DMS 273 treated with DMSO at 0.1 percent for 48 hours (cell line): Measurements from ENCODE around the gene AMER3.
A peak's percentile ranks its signal among the peaks of the same experiment; 100 is the strongest.
"Not testable (repeated sequence)": the region's sequence is repeated elsewhere in the genome, so short reads cannot be mapped to it uniquely, and the experiment has no call there.

Experiments used
- DNase-seq: peaks from one replicate; lab custom pipeline; 2025; lab: John Stamatoyannopoulos, UW

The AMER3 gene, protein sequence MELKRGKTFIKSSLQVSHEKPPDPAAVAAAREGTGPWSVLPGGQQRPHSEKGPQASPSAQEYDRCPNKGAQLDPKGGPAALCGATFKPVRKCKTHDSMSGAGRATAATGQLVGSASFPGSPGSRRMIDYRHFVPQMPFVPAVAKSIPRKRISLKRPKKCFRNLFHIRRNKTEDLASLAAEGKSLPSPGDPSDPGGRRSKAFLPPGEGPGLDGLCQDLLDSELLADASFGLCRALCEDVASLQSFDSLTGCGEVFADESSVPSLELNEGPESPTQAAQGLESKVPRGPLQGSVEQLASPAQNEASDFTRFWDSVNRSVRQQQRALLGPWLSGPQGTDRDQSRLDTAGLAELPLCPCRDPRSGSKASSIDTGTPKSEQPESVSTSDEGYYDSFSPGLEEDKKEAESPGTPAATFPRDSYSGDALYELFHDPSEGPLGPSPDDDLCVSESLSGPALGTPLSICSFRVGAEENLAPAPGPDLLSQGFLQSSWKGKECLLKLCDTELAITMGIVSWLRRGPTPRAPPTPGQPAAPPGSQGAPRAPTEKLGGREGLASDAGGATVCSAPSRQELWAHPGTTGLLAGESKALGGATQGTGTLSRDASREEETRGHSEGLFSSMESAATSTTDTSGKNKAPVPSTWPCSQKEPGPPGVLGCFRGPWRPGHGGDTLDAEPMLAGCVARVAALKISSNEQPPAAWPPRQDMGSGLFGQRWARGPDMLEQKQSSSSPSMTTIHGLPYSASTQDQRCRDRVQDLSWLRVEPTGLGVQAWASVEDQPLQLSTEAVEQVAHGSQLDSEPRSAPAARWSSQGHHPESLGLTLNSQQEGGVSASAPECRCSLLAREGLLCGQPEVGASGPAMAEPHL

GRCh38 chr2:130755256-130756052 lies at the start of gene AMER3:
TSS of gene AMER3 (plus strand) at chr2:130755540. CDS start at chr2:130762073, 6,533 bp downstream.
- DNase-seq = no peak

DNA sequence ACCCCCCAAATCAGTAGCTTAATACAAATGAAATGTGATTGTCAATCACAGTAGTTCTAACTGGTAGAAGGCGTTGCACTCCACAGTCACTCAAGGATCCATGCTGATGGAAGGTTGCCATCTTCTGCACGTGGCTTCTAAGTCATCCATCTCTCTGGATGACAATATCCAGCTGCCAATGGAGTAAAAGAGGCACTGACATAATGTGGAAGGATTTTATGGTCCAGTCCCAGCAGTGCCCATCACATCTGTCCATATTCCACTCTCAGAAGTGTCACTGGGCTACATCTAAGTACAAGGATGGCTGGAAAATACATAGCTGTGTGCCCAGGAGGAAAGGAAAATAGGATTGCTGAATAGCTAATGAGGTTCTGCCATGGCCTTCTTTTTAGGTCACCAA lies 40.5 kb upstream of the AMER3 start:
- not testable (repeated sequence) for DNase-seq

DNA sequence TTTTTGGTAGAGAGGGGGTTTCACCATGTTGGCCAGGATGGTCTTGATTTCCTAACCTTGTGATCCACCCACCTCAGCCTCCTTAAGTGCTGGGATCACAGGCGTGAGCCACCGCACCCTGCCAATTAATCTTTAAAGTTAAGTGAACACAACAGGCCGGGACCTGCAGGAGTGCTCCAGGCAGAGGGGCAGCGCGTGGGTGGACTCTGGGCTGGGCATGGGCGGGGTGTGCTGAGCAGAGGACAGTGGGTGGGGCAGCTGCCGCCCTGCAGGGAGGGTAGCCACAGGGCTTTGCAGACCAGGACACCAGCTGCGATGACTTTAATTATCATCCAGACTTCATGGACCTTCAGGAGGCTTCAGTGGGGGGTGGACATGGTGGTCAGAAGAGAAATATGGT lies 35.3 kb upstream of the AMER3 start:
- DNase-seq = no peak

GRCh38 chr2:130720528-130720927 lies 34.8 kb upstream of the AMER3 start:
- no peak for DNase-seq

GRCh38 chr2:130724455-130724854 lies 30.9 kb upstream of the AMER3 start:
- no peak for DNase-seq

- no peak for DNase-seq
Observed at GRCh38 chr2:130726614-130727180, 28.6 kb upstream of the AMER3 start.

DNA sequence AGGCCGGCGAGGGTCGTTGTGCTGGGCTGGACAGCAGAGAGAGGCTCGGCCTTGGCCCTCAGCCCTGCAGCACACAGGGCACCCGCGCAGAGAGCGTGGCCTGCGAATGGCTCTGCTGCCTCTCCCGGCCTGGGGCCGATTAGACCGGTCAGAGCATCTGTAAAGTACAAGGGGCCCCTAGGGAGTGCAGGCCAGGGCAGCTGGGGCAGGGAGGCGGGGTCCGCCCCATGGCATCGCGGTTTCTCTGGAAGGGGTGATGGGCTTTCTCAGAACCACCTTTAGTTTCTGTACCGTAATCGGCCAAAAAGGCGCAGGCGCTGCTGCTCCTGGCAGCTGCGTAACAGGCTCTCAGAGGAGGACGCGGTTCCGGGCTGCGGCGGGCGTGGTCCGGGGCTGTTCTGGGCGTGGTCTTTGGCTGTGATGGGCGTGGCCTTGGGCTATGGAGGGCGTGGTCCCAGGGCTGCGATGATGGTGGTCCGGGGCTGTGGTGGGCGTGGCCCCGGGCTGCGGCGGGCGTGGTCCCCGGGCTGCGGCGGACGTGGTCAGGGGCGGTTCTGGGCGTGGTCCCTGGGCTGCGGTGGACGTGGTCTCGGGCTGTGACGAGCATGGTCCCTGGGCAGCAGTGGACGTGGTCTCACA lies 27.9 kb upstream of the AMER3 start:
- peak; percentile 71 for DNase-seq

- DNase-seq = no peak
Observed at GRCh38 chr2:130728007-130728454, 27.3 kb upstream of the AMER3 start.

DNA sequence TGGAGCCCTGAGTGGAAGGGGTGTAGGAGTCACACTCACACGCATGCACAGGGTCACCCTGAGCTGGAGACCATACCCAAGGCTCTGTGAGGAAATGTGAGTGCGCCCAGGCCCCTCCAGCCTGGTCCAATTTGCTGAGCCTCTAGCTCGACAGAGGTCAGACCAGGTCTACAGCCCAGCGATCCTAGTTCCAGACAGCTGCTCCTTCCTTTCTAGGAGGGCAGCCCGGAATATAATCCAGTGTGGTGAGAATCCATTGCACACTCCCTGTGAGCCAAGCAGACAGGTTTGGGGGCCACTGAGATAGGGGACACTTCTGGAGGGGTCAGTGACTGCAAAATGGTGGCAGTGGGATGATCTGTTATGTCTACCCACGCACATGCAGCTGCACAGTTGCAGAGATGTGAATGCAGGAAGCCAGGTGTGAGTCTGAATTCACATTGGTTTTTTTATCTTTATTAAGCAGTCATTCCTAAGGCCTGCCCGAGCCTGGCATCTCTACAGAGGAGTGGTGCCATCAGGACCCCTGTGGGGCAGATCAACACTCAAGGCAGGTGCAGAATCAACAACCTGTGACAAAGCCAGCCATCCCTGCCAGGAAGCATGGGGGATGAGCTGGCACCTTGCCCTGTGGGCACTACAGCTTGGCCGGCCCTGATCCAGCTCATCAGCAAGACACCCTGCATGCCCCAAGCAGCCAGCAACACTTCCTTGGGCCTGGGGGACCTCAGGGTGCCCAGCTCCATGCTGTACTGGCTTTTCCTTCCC lies 26.6 kb upstream of the AMER3 start, which contains the start of gene GPR148:
TSS of gene GPR148 (plus strand) at position 522 of the 768 bp plus-strand sequence. CDS start at position 604, 82 bp downstream.
- DNase-seq = no peak

DNA sequence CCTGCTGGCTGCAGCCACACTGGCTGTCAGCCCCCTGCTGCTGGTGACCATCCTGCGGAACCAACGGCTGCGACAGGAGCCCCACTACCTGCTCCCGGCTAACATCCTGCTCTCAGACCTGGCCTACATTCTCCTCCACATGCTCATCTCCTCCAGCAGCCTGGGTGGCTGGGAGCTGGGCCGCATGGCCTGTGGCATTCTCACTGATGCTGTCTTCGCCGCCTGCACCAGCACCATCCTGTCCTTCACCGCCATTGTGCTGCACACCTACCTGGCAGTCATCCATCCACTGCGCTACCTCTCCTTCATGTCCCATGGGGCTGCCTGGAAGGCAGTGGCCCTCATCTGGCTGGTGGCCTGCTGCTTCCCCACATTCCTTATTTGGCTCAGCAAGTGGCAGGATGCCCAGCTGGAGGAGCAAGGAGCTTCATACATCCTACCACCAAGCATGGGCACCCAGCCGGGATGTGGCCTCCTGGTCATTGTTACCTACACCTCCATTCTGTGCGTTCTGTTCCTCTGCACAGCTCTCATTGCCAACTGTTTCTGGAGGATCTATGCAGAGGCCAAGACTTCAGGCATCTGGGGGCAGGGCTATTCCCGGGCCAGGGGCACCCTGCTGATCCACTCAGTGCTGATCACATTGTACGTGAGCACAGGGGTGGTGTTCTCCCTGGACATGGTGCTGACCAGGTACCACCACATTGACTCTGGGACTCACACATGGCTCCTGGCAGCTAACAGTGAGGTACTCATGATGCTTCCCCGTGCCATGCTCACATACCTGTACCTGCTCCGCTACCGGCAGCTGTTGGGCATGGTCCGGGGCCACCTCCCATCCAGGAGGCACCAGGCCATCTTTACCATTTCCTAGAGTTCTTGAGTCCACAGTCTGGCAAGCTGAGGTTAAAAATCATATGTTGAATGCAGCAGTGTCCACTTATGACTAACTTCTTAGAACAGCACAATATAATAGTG lies 25.7 kb upstream of the AMER3 start:
- no peak for DNase-seq

- DNase-seq = not testable (repeated sequence)
Observed at GRCh38 chr2:130732257-130732656, 23.1 kb upstream of the AMER3 start.

DNA sequence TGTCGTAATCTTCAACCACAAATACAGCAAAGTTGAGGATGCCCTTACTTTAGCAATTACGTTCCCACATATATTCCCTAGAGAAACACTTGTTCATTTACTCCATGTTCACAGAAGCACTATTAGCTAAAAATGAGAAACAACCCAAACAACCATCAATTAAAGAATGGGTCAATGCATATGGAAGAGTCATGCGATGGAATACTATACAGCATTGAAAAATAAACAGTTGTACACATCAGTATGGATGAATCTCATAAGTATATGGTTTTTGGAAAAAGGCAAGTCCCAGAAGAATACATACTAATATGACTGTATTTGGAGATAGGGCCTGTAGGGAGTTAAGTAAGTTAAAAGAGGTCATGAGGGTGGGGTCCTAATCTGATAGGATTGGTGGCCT lies 20.1 kb upstream of the AMER3 start:
- no peak for DNase-seq

GRCh38 chr2:130736487-130736886 lies 18.9 kb upstream of the AMER3 start:
- no peak for DNase-seq

GRCh38 chr2:130737592-130737991 lies 17.7 kb upstream of the AMER3 start:
- no peak for DNase-seq

- no peak for DNase-seq
Observed at GRCh38 chr2:130740671-130741070, 14.7 kb upstream of the AMER3 start.

GRCh38 chr2:130743278-130743677 lies 12.1 kb upstream of the AMER3 start:
- DNase-seq = no peak

- DNase-seq = peak; percentile 30
Observed at GRCh38 chr2:130744287-130745117, 10.8 kb upstream of the AMER3 start.

GRCh38 chr2:130749078-130749477 lies 6.3 kb upstream of the AMER3 start:
- no peak for DNase-seq
